K562 (cell line): ENCODE results near the gene GRAMD1B. TPM values are rescaled to one million over a fixed set of nuclear protein-coding genes. Genes with fewer than 3 reads are reported as not detected.

Experiments
- ATAC-seq: fragments of 200-7000 bp; cut with Tn5 transposase; 3 replicates; pipeline ENCODE4 v1.9.1; 2020; ENCODE audit warnings: moderate library complexity
- BruUV-seq: library from RNA; stranded (reverse); fragments of 400-500 nt; replicated peaks from 2 replicates; lab custom pipeline; 2021; lab: Mats Ljungman, UMichigan
- CTCF ChIA-PET: fragments of 300-600 bp; formaldehyde crosslinking; extraction: SDS; loops from one replicate; lab custom pipeline; 2021; ENCODE audit warnings: low intra/inter-chr PET ratio; lab: Yijun Ruan, JAX
- POLR2A ChIA-PET: fragments of 300-600, 350-650 bp; sonication (Branson Sonifier 250); formaldehyde crosslinking; extraction: SDS; loops from one replicate; lab custom pipeline; 2021; ENCODE audit warnings: antibody characterized with exemption, inconsistent platforms; lab: Yijun Ruan, JAX
- DNase-seq, 4 experiments: peaks; one replicate each; pipeline versions ENCODE4 v3.0.0 to v3.0.0-alpha.2; 2011 to 2018; ENCODE audit warnings: low spot score in 3 of 4, mixed read lengths in 3 of 4; ENCODE audit errors: extremely low read depth in 1 of 4
- FAIRE-seq: peaks from 2 replicates; lab custom pipeline; 2011; peaks lifted over from hg19 to GRCh38; lab: Jason Lieb, UNC
- H2AFZ ChIP-seq: 2 replicates; pipeline ENCODE4 v1.6.0; 2011; ENCODE audit warnings: low read depth, low read length, control low read depth, inconsistent platforms
- H3K27ac ChIP-seq: fragments of 200-600 bp; 3 replicates; pipeline ENCODE4 v1.8.0; 2011; ENCODE audit warnings: low read depth, mild to moderate bottlenecking, control low read depth, inconsistent platforms, low read length, moderate library complexity, mixed read lengths; ENCODE audit errors: extremely low read depth
- H3K27me3 ChIP-seq, 2 experiments: fragments of 300-600 bp in 1 of 2; 2 replicates in 1 of 2; 3 replicates in 1 of 2; pipeline versions ENCODE4 v1.6.0 to v1.8.0; 2011; ENCODE audit warnings: inconsistent platforms in 2 of 2, low read length in 2 of 2, mild to moderate bottlenecking in 1 of 2, mixed read lengths in 1 of 2, moderate library complexity in 1 of 2; ENCODE audit not compliant: control insufficient read depth in 2 of 2, insufficient read depth in 2 of 2
- H3K36me3 ChIP-seq: fragments of 300-600 bp; 3 replicates; pipeline ENCODE4 v1.8.0; 2011; ENCODE audit warnings: mild to moderate bottlenecking, low read length, inconsistent platforms; ENCODE audit not compliant: control insufficient read depth, insufficient read depth
- H3K4me1 ChIP-seq, 2 experiments: fragments of 200-600 bp in 1 of 2; replicated peaks in 1 of 2; 2 replicates in 1 of 2; 3 replicates in 1 of 2; pipeline versions ENCODE4 v1.5.1 to v1.8.0; 2011; ENCODE audit warnings: inconsistent platforms in 2 of 2, low read length in 2 of 2, mild to moderate bottlenecking in 1 of 2, mixed read lengths in 1 of 2, moderate library complexity in 1 of 2; ENCODE audit not compliant: control insufficient read depth in 2 of 2, insufficient read depth in 2 of 2
- H3K4me2 ChIP-seq: 2 replicates; pipeline ENCODE4 v1.6.1; 2011; ENCODE audit warnings: low read length, control low read depth, inconsistent platforms, mixed read lengths; ENCODE audit not compliant: insufficient read depth
- H3K4me3 ChIP-seq: fragments of 200-600 bp; sonication (generic), shearing (Covaris generic); 2 replicates; pipeline ENCODE4 v1.5.1; 2016; ENCODE audit warnings: control low read depth, inconsistent platforms
- H3K79me2 ChIP-seq: fragments of 200-600 bp; 3 replicates; pipeline ENCODE4 v1.8.0; 2011; ENCODE audit warnings: low read length, inconsistent platforms; ENCODE audit not compliant: control insufficient read depth, insufficient read depth
- H3K9ac ChIP-seq, 2 experiments: 2 replicates each; pipeline versions ENCODE4 v1.6.0 to v1.6.1; 2011; ENCODE audit warnings: low read depth in 2 of 2, low read length in 2 of 2, control low read depth in 1 of 2, inconsistent platforms in 1 of 2, mild to moderate bottlenecking in 1 of 2, mixed read lengths in 1 of 2; ENCODE audit not compliant: insufficient read depth in 1 of 2
- H3K9me1 ChIP-seq: one replicate; pipeline ENCODE4 v1.6.0; 2011; ENCODE audit warnings: inconsistent platforms, mild to moderate bottlenecking, low read length, moderate library complexity; ENCODE audit not compliant: control insufficient read depth, insufficient read depth
- H3K9me3 ChIP-seq: replicated peaks from 2 replicates; pipeline ENCODE4 v1.5.1; 2011; ENCODE audit warnings: low read depth, low read length, inconsistent platforms; ENCODE audit not compliant: control insufficient read depth, insufficient read depth
- H4K20me1 ChIP-seq: replicated peaks from 2 replicates; pipeline ENCODE4 v1.6.1; 2011; ENCODE audit warnings: low read length, inconsistent platforms, mixed read lengths; ENCODE audit not compliant: control insufficient read depth, insufficient read depth
- HNRNPK ChIP-seq: fragments of 200-400 bp; formaldehyde crosslinking; IDR thresholded peaks from one replicate; pipeline ENCODE4 v1.6.1; 2018; ENCODE audit warnings: mild to moderate bottlenecking, low read depth, low read length; ENCODE audit not compliant: poor library complexity, severe bottlenecking
- HNRNPL ChIP-seq: fragments of 200-400 bp; formaldehyde crosslinking; IDR thresholded peaks from 2 replicates; pipeline ENCODE4 v1.6.1; 2017; ENCODE audit warnings: low read depth, mild to moderate bottlenecking, low read length
- MAFG ChIP-seq: fragments of 450-650 bp; conservative IDR thresholded peaks from 2 replicates; pipeline ENCODE4 v1.6.1; 2016; ENCODE audit warnings: missing genetic modification characterization, missing compliant biosample characterization
- SIRT6 ChIP-seq: IDR thresholded peaks from one replicate; pipeline ENCODE4 v1.6.1; 2012; ENCODE audit warnings: low read depth, mild to moderate bottlenecking, control low read depth, inconsistent platforms, low read length, moderate library complexity
- SIX5 ChIP-seq, 2 experiments: IDR thresholded peaks; 2 replicates each; pipeline ENCODE4 v1.6.1; 2011; ENCODE audit warnings: low read length in 2 of 2, borderline replicate concordance in 1 of 2, low read depth in 1 of 2, mild to moderate bottlenecking in 1 of 2, moderate library complexity in 1 of 2; ENCODE audit not compliant: insufficient read depth in 1 of 2
- SMARCA4 ChIP-seq: fragments of 450-650 bp; IDR thresholded peaks from 2 replicates; pipeline ENCODE4 v1.6.1; 2016
- SMARCB1 ChIP-seq: IDR thresholded peaks from 2 replicates; pipeline ENCODE4 v1.6.1; 2011; ENCODE audit warnings: improper control_type of control experiment, low read depth; ENCODE audit not compliant: insufficient read length
- ZBED1 ChIP-seq: IDR thresholded peaks from 2 replicates; pipeline ENCODE4 v1.6.1; 2014
- ZNF217 ChIP-seq: sonication (generic); formaldehyde crosslinking; IDR thresholded peaks from 2 replicates; pipeline ENCODE4 v1.8.0; 2022; ENCODE audit warnings: mild to moderate bottlenecking, missing genetic modification reagents
- ZNF274 ChIP-seq: IDR thresholded peaks from 2 replicates; pipeline ENCODE4 v1.6.1; 2011; ENCODE audit warnings: low read depth, mild to moderate bottlenecking, low read length, moderate library complexity, borderline replicate concordance
- ZNF586 ChIP-seq: fragments of 450-650 bp; formaldehyde crosslinking; conservative IDR thresholded peaks from 2 replicates; pipeline ENCODE4 v1.4.0; 2020; ENCODE audit warnings: mild to moderate bottlenecking, moderate library complexity
- WGBS: fragments of 100-300 bp; shearing (Covaris generic); methylation state at CpG from one replicate; pipeline ENCODE4 v1.1.6; 2016; ENCODE audit warnings: low coverage, mixed read lengths; ENCODE audit not compliant: insufficient coverage; ENCODE audit errors: missing lambda C conversion rate; 5-methylcytosine and 5-hydroxymethylcytosine counted together
- in situ Hi-C: fragments of 300-500 bp; cut with MboI; formaldehyde crosslinking; loops from 4 replicates; pipeline ENCODE4 v1.15.0; 2018; ENCODE audit warnings: inconsistent platforms, mixed read lengths
- intact Hi-C: fragments of 100-400 bp; cut with micrococcal nuclease; formaldehyde crosslinking; loops from 2 replicates; pipeline ENCODE4 v1.14.2; 2022
- polyA plus RNA-seq, 8 experiments: library from polyadenylated mRNA; depleted of rRNA in 4 of 8; stranded (reverse) in 5 of 8; unstranded in 3 of 8; fragments of >200 nt; fragmentation: Nextera tagmentation in 2 of 8; fragmentation: Illumina TruSeq in 1 of 8; extraction: Ambion mirVana in 2 of 8; extraction: Trizol in 1 of 8; gene quantifications; 2 replicates each; pipeline versions ENCODE4 v1.2.1 to v1.2.3, GENCODE V29; 2011 to 2014; ENCODE audit warnings: inconsistent platforms in 1 of 8, missing spikeins in 1 of 8
- total RNA-seq, 7 experiments: library from RNA; depleted of rRNA in 6 of 7; stranded (reverse); fragments of >200 nt in 6 of 7; fragmentation: Illumina TruSeq in 2 of 7; extraction: Trizol in 2 of 7; gene quantifications; 2 replicates each; pipeline versions ENCODE4 v1.2.1 to v1.2.3, GENCODE V29; 2011 to 2021; ENCODE audit warnings: low replicate concordance in 1 of 7
- TF ChIP-seq, protein P1 (sequence below): sonication (generic); formaldehyde crosslinking; IDR thresholded peaks from 2 replicates; pipeline ENCODE4 v1.8.1; 2023; ENCODE audit warnings: mild to moderate bottlenecking, missing genetic modification reagents, moderate library complexity

The GRAMD1B gene
- total and polyA plus RNA-seq, 9 of the 15 experiments (the other 6 are each of a cell fraction or from before 2014, with no cell fraction given), result 0.31 TPM; not detected in 8

DNA sequence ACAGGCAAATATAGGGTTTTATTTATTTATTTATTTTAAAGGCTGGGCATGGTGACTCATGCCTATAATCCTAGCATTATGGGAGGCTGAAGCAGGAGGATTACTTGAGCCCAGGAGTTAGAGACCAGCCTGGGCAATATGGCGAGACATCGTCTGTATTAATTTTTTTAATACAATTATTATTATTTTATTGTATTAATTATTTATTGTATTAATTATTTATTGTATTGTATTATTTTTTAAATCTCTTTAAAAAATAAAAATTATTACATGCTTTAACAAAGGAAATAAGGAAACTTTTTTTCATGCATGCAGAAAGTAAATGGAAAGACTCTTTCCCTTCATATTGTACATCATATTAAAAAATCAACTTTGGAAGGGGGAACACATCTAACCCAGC lies 220.8 kb downstream of the GRAMD1B start:
- in situ Hi-C loops, result no loop called here
- CTCF ChIA-PET, result no interaction called here
- H3K27me3 ChIP-seq, result peaks cover 3 to 9% of the 10 kb centered on the region in 2 experiments; a peak in 3 of 5 replicates

More for the DNA sequence above, 220.8 kb downstream of the GRAMD1B start:
- no TSS peak for BruUV-seq
- Histone ChIP-seq H3K27ac (no peak overlapping the region), H3K9ac (no peak overlapping the region), H3K4me3 (no peak overlapping the region), H4K20me1 (no peaks in the 10 kb centered on the region), H3K9me1 (no peaks in the 10 kb centered on the region), H3K9me3 (no peaks in the 10 kb centered on the region), H3K4me1 (peaks cover 0 to 13% of the 10 kb centered on the region in 2 experiments; a peak in 3 of 5 replicates), H3K4me2 (no peak overlapping the region), H2AFZ (no peak overlapping the region), H3K36me3 (no peaks in the 10 kb centered on the region), H3K79me2 (no peaks in the 10 kb centered on the region)
- 0% methylated on average over 2 of the region's 2 CpGs for WGBS
- FAIRE-seq (no peak), ATAC-seq (no peak), DNase-seq (no peak)
- intact Hi-C loops, result no loop called here
- POLR2A ChIA-PET, result interaction anchor here (1.0 kb wide), 1 partner anchor 10 kb away, joined by 3 read pairs; no protein-coding TSS in a partner anchor
- TF ChIP-seq, protein P1, sequence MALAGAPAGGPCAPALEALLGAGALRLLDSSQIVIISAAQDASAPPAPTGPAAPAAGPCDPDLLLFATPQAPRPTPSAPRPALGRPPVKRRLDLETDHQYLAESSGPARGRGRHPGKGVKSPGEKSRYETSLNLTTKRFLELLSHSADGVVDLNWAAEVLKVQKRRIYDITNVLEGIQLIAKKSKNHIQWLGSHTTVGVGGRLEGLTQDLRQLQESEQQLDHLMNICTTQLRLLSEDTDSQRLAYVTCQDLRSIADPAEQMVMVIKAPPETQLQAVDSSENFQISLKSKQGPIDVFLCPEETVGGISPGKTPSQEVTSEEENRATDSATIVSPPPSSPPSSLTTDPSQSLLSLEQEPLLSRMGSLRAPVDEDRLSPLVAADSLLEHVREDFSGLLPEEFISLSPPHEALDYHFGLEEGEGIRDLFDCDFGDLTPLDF (CRISPR knock-in tag), result no peak
- no peak for TF ChIP-seq SIRT6
- no peak for TF ChIP-seq ZNF217 (CRISPR knock-in tag)
- TF ChIP-seq SMARCB1, result no peak
- TF ChIP-seq HNRNPL, result no peak
- TF ChIP-seq ZBED1, result no peak
- TF ChIP-seq MAFG (tag), result no peak
- no peak for TF ChIP-seq SMARCA4
- no peak for TF ChIP-seq ZNF586 (CRISPR knock-in tag)
- TF ChIP-seq SIX5 (IDR thresholded peaks at IDR 0.05; ENCODE audit: borderline replicate concordance in 1 of 2, insufficient read depth in 1 of 2, low read depth in 1 of 2, low read length in 2 of 2), result no peak
- no peak for TF ChIP-seq ZNF274
- TF ChIP-seq HNRNPK, result no peak
